ENCODE data around the gene ITPK1.

DNA sequence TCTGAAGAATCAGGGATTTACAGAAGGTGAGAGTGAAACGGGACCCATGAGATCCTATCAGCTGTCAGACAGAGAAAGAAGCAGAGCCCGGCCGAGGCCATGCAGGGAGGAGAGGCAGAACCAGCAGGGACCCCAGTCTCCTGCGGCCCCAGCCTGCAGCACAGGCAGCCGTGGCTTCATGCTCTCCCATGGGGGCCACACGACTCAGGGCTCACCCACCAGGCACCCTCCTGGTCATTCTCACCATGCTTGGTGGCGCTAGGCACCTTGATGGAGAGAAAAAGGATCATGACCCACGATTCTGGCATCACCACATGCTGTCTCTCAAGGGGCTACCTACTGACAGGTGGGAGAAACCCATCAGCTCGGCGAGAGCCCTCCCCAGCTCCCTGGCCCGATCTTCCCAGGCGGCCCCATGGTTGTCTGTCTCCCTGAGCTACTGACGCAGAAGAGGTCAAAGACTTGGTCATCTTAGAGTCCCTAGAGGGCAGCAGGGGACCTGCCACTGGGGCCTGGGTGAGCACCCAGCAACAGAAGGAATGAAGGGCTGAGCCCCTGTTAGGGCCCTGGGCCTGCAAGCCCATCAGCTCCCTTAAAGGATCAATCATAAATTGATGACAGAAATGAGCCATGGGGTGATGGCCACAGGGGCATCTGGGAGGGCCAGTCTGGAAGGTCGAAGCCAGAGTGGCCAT is 58.0 kb downstream of the ITPK1 start:
- TF ChIP-seq POLR2A (IDR thresholded peaks at IDR 0.05): no peak
- TF ChIP-seq, protein P1, sequence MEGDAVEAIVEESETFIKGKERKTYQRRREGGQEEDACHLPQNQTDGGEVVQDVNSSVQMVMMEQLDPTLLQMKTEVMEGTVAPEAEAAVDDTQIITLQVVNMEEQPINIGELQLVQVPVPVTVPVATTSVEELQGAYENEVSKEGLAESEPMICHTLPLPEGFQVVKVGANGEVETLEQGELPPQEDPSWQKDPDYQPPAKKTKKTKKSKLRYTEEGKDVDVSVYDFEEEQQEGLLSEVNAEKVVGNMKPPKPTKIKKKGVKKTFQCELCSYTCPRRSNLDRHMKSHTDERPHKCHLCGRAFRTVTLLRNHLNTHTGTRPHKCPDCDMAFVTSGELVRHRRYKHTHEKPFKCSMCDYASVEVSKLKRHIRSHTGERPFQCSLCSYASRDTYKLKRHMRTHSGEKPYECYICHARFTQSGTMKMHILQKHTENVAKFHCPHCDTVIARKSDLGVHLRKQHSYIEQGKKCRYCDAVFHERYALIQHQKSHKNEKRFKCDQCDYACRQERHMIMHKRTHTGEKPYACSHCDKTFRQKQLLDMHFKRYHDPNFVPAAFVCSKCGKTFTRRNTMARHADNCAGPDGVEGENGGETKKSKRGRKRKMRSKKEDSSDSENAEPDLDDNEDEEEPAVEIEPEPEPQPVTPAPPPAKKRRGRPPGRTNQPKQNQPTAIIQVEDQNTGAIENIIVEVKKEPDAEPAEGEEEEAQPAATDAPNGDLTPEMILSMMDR (IDR thresholded peaks at IDR 0.05): peak in 1 of 6 experiments; percentile 17
